Ectodermal cell (in vitro differentiated cells): Measurements from ENCODE around the gene PPL.

Experiments used
- H3K27ac ChIP-seq: 2 replicates; pipeline ENCODE4 v1.7.0; 2013; ENCODE audit warnings: mild to moderate bottlenecking, low read depth, low read length; ENCODE audit not compliant: insufficient read depth, poor library complexity, severe bottlenecking
- H3K27me3 ChIP-seq: 2 replicates; pipeline ENCODE4 v1.7.0; 2013; ENCODE audit warnings: mild to moderate bottlenecking, low read length; ENCODE audit not compliant: insufficient read depth, control insufficient read depth, poor library complexity, severe bottlenecking
- H3K36me3 ChIP-seq: one replicate; pipeline ENCODE4 v1.7.0; 2013; ENCODE audit warnings: low read length; ENCODE audit not compliant: control insufficient read depth, insufficient read depth
- H3K4me1 ChIP-seq: one replicate; pipeline ENCODE4 v1.7.0; 2013; ENCODE audit warnings: low read length; ENCODE audit not compliant: control insufficient read depth, insufficient read depth
- H3K4me3 ChIP-seq: 2 replicates; pipeline ENCODE4 v1.7.0; 2013; ENCODE audit warnings: low read depth, low read length, control low read depth; ENCODE audit not compliant: insufficient read depth
- H3K9me3 ChIP-seq: 2 replicates; pipeline ENCODE4 v1.7.0; 2013; ENCODE audit warnings: mild to moderate bottlenecking, low read length, moderate library complexity; ENCODE audit not compliant: control insufficient read depth
- WGBS, 2 experiments: methylation state at CpG; one replicate each; pipeline ENCODE4 v1.1.7; 2013; ENCODE audit warnings: missing lambda C conversion rate in 2 of 2; 5-methylcytosine and 5-hydroxymethylcytosine counted together

Gene PPL

GRCh38 chr16:4922721-4923342, 14.1 kb downstream of the PPL start:
- Histone ChIP-seq H3K27me3 (no peaks in the 10 kb centered on the region), H3K36me3 (no peaks in the 10 kb centered on the region), H3K9me3 (no peaks in the 10 kb centered on the region), H3K4me3 (no peak overlapping the region), H3K27ac (no peak overlapping the region), H3K4me1 (peaks cover 16% of the 10 kb centered on the region)
- 88 to 89% methylated on average over 18 of the region's 18 CpGs for WGBS, 2 experiments

GRCh38 chr16:4920826-4921225, 16.1 kb downstream of the PPL start:
- peaks cover 16% of the 10 kb centered on the region for H3K4me1 ChIP-seq
- H3K9me3 ChIP-seq = no peaks in the 10 kb centered on the region
- 88 to 90% methylated on average over 5 of the region's 5 CpGs for WGBS, 2 experiments
- H3K27ac ChIP-seq = no peak overlapping the region
- H3K27me3 ChIP-seq = no peaks in the 10 kb centered on the region
- no peaks in the 10 kb centered on the region for H3K36me3 ChIP-seq
- no peak overlapping the region for H3K4me3 ChIP-seq

- Histone ChIP-seq H3K36me3 (no peaks in the 10 kb centered on the region), H3K27me3 (no peaks in the 10 kb centered on the region), H3K4me1 (peaks cover 9% of the 10 kb centered on the region), H3K9me3 (no peaks in the 10 kb centered on the region), H3K4me3 (no peak overlapping the region), H3K27ac (no peak overlapping the region)
- 68 to 69% methylated on average over 13 of the region's 13 CpGs for WGBS, 2 experiments
Measured at GRCh38 chr16:4918781-4919251, 18.1 kb downstream of the PPL start.

GRCh38 chr16:4917117-4917516, 19.8 kb downstream of the PPL start:
- H3K27me3 ChIP-seq = no peaks in the 10 kb centered on the region
- no peak overlapping the region for H3K4me3 ChIP-seq
- no peaks in the 10 kb centered on the region for H3K9me3 ChIP-seq
- no peak overlapping the region for H3K27ac ChIP-seq
- H3K4me1 ChIP-seq = peaks cover 9% of the 10 kb centered on the region
- no peaks in the 10 kb centered on the region for H3K36me3 ChIP-seq
- WGBS, 2 experiments = 84 to 85% methylated on average over 4 of the region's 4 CpGs

GRCh38 chr16:4915226-4915761, 21.7 kb downstream of the PPL start:
- no peak overlapping the region for H3K4me3 ChIP-seq
- no peaks in the 10 kb centered on the region for H3K36me3 ChIP-seq
- WGBS, 2 experiments = 91 to 92% methylated on average over 10 to 11 of the region's 11 CpGs
- H3K27me3 ChIP-seq = no peaks in the 10 kb centered on the region
- no peak overlapping the region for H3K27ac ChIP-seq
- peaks cover 9% of the 10 kb centered on the region for H3K4me1 ChIP-seq
- H3K9me3 ChIP-seq = no peaks in the 10 kb centered on the region

- H3K27me3 ChIP-seq = no peaks in the 10 kb centered on the region
- no peaks in the 10 kb centered on the region for H3K9me3 ChIP-seq
- WGBS, 2 experiments = 93 to 95% methylated on average over 7 of the region's 7 CpGs
- H3K36me3 ChIP-seq = no peaks in the 10 kb centered on the region
- H3K4me1 ChIP-seq = peaks cover 9% of the 10 kb centered on the region
- no peak overlapping the region for H3K27ac ChIP-seq
- no peak overlapping the region for H3K4me3 ChIP-seq
Measured at GRCh38 chr16:4914528-4915225, 22.3 kb downstream of the PPL start.

GRCh38 chr16:4913774-4914525, 23.0 kb downstream of the PPL start:
- H3K27ac ChIP-seq = no peak overlapping the region
- peaks cover 9% of the 10 kb centered on the region for H3K4me1 ChIP-seq
- WGBS, 2 experiments = 91 to 93% methylated on average over 15 of the region's 15 CpGs
- H3K4me3 ChIP-seq = no peak overlapping the region
- H3K27me3 ChIP-seq = no peaks in the 10 kb centered on the region
- no peaks in the 10 kb centered on the region for H3K9me3 ChIP-seq
- H3K36me3 ChIP-seq = no peaks in the 10 kb centered on the region

- H3K27ac ChIP-seq = no peak overlapping the region
- no peaks in the 10 kb centered on the region for H3K9me3 ChIP-seq
- H3K27me3 ChIP-seq = no peaks in the 10 kb centered on the region
- H3K36me3 ChIP-seq = no peaks in the 10 kb centered on the region
- peaks cover 5% of the 10 kb centered on the region for H3K4me1 ChIP-seq
- 78 to 86% methylated on average over 7 of the region's 7 CpGs for WGBS, 2 experiments
- H3K4me3 ChIP-seq = no peak overlapping the region
Measured at GRCh38 chr16:4913130-4913773, 23.7 kb downstream of the PPL start.

GRCh38 chr16:4911970-4912386, 25.0 kb downstream of the PPL start:
- WGBS, 2 experiments = 79% methylated on average over 6 of the region's 6 CpGs
- Histone ChIP-seq H3K4me1 (peaks cover 4% of the 10 kb centered on the region), H3K27me3 (no peaks in the 10 kb centered on the region), H3K9me3 (no peaks in the 10 kb centered on the region), H3K4me3 (no peak overlapping the region), H3K36me3 (no peaks in the 10 kb centered on the region), H3K27ac (no peak overlapping the region)
